Measurements from ENCODE around the gene ZFYVE16. TPM values are rescaled to one million over a fixed set of nuclear protein-coding genes. Genes with fewer than 3 reads are reported as not detected.

Gene ZFYVE16
- total and polyA plus RNA-seq, 10 of the 15 experiments (the other 5 are each of a cell fraction or from before 2014, with no cell fraction given) = 2.9 to 11.2 (median 7.8) TPM

DNA sequence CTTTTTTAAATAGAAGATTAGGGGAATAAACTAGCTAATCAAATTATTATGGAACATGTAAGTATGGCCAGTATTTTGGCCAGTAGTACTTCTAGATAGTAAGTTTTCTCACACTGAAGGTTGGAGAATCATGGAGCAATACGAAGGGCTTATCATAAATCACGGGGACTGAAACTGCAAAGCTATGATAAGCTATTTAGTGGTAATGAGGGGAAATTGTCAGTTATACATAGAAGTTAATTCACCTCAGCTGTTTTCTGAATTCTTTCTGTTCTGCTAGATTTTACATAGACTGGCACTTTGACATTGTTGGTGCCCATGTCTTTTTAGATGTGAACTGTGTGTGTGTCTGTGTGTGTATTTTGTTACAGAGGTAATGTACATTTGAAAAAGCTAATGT is 45.5 kb downstream of the ZFYVE16 start (continued):
- TF ChIP-seq, protein P1, sequence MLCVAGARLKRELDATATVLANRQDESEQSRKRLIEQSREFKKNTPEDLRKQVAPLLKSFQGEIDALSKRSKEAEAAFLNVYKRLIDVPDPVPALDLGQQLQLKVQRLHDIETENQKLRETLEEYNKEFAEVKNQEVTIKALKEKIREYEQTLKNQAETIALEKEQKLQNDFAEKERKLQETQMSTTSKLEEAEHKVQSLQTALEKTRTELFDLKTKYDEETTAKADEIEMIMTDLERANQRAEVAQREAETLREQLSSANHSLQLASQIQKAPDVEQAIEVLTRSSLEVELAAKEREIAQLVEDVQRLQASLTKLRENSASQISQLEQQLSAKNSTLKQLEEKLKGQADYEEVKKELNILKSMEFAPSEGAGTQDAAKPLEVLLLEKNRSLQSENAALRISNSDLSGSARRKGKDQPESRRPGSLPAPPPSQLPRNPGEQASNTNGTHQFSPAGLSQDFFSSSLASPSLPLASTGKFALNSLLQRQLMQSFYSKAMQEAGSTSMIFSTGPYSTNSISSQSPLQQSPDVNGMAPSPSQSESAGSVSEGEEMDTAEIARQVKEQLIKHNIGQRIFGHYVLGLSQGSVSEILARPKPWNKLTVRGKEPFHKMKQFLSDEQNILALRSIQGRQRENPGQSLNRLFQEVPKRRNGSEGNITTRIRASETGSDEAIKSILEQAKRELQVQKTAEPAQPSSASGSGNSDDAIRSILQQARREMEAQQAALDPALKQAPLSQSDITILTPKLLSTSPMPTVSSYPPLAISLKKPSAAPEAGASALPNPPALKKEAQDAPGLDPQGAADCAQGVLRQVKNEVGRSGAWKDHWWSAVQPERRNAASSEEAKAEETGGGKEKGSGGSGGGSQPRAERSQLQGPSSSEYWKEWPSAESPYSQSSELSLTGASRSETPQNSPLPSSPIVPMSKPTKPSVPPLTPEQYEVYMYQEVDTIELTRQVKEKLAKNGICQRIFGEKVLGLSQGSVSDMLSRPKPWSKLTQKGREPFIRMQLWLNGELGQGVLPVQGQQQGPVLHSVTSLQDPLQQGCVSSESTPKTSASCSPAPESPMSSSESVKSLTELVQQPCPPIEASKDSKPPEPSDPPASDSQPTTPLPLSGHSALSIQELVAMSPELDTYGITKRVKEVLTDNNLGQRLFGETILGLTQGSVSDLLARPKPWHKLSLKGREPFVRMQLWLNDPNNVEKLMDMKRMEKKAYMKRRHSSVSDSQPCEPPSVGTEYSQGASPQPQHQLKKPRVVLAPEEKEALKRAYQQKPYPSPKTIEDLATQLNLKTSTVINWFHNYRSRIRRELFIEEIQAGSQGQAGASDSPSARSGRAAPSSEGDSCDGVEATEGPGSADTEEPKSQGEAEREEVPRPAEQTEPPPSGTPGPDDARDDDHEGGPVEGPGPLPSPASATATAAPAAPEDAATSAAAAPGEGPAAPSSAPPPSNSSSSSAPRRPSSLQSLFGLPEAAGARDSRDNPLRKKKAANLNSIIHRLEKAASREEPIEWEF (IDR thresholded peaks at IDR 0.05; ENCODE audit: insufficient replicate concordance, low read depth, low read length) = no peak
- TF ChIP-seq CTCF (IDR thresholded peaks at IDR 0.05 in 2 of 3, conservative IDR thresholded peaks at IDR 0.05 in 1 of 3; ENCODE audit: control insufficient read depth in 2 of 3, extremely low read depth in 1 of 3, insufficient read depth in 1 of 3, low read depth in 3 of 3, low read length in 3 of 3) (no peak), WRNIP1 (IDR thresholded peaks at IDR 0.05; ENCODE audit: borderline replicate concordance, low read depth, low read length) (no peak), POU2F2 (IDR thresholded peaks at IDR 0.05; ENCODE audit: borderline replicate concordance, low read depth, low read length) (no peak), NFIC (IDR thresholded peaks at IDR 0.05; ENCODE audit: low read depth, low read length) (no peak), SPI1 (IDR thresholded peaks at IDR 0.05; ENCODE audit: borderline replicate concordance, insufficient read depth, low read depth, low read length) (no peak), KAT2A (conservative IDR thresholded peaks at IDR 0.05; ENCODE audit: control insufficient read depth, low read depth, low read length) (no peak), BCL11A (IDR thresholded peaks at IDR 0.05; ENCODE audit: low read depth, low read length) (no peak), FOXK2 (IDR thresholded peaks at IDR 0.05) (no peak), POLR2AphosphoS2 (IDR thresholded peaks at IDR 0.05; ENCODE audit: low read depth, low read length) (no peak)
- TF ChIP-seq, protein P2, sequence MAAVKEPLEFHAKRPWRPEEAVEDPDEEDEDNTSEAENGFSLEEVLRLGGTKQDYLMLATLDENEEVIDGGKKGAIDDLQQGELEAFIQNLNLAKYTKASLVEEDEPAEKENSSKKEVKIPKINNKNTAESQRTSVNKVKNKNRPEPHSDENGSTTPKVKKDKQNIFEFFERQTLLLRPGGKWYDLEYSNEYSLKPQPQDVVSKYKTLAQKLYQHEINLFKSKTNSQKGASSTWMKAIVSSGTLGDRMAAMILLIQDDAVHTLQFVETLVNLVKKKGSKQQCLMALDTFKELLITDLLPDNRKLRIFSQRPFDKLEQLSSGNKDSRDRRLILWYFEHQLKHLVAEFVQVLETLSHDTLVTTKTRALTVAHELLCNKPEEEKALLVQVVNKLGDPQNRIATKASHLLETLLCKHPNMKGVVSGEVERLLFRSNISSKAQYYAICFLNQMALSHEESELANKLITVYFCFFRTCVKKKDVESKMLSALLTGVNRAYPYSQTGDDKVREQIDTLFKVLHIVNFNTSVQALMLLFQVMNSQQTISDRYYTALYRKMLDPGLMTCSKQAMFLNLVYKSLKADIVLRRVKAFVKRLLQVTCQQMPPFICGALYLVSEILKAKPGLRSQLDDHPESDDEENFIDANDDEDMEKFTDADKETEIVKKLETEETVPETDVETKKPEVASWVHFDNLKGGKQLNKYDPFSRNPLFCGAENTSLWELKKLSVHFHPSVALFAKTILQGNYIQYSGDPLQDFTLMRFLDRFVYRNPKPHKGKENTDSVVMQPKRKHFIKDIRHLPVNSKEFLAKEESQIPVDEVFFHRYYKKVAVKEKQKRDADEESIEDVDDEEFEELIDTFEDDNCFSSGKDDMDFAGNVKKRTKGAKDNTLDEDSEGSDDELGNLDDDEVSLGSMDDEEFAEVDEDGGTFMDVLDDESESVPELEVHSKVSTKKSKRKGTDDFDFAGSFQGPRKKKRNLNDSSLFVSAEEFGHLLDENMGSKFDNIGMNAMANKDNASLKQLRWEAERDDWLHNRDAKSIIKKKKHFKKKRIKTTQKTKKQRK (IDR thresholded peaks at IDR 0.05; ENCODE audit: low read depth, low read length) = no peak
